WI38 (cell line): ENCODE results near the gene PLPP4.

Experiments used
- H3K4me3 ChIP-seq: 2 replicates; pipeline ENCODE4 v1.5.1; 2011; ENCODE audit warnings: low read depth, mild to moderate bottlenecking, control low read depth, low read length
- CTCF ChIP-seq: IDR thresholded peaks from 2 replicates; pipeline ENCODE4 v1.5.1; 2012; ENCODE audit warnings: low read depth, mild to moderate bottlenecking, control low read depth, low read length

Gene PLPP4

GRCh38 chr10:120423431-120424197, 33.4 kb upstream of the PLPP4 start:
- TF ChIP-seq CTCF, result peak; percentile 44
- H3K4me3 ChIP-seq, result no peak overlapping the region

- no peak for TF ChIP-seq CTCF
- H3K4me3 ChIP-seq, result no peak overlapping the region
Observed at GRCh38 chr10:120424198-120424464, 32.9 kb upstream of the PLPP4 start.

- no peak overlapping the region for H3K4me3 ChIP-seq
- TF ChIP-seq CTCF, result no peak
Observed at GRCh38 chr10:120426306-120426705, 30.7 kb upstream of the PLPP4 start.

- TF ChIP-seq CTCF, result no peak
- H3K4me3 ChIP-seq, result no peak overlapping the region
Observed at GRCh38 chr10:120428754-120429153, 28.3 kb upstream of the PLPP4 start.

GRCh38 chr10:120429395-120429794, 27.6 kb upstream of the PLPP4 start:
- no peak overlapping the region for H3K4me3 ChIP-seq
- TF ChIP-seq CTCF, result no peak

- no peak for TF ChIP-seq CTCF
- no peak overlapping the region for H3K4me3 ChIP-seq
Observed at GRCh38 chr10:120431251-120431651, 25.8 kb upstream of the PLPP4 start.

- no peak for TF ChIP-seq CTCF
- H3K4me3 ChIP-seq, result no peak overlapping the region
Observed at GRCh38 chr10:120432209-120432608, 24.8 kb upstream of the PLPP4 start.
